Tibial nerve (tissue), 3 donors: ENCODE measurements around the gene AKAP6.

Source experiments
- POLR2A ChIP-seq, 2 donors: fragments of 450-650 bp; IDR thresholded peaks; one replicate each; pipeline ENCODE4 v1.6.1; 2017; ENCODE audit warnings: antibody characterized with exemption in 2 of 2, mild to moderate bottlenecking in 2 of 2, moderate library complexity in 2 of 2
- TF ChIP-seq, protein P1 (sequence below), 5 experiments: fragments of 200-600 bp in 3 of 5; fragments of 450-650 bp in 2 of 5; sonication (generic) in 3 of 5; IDR thresholded peaks; one replicate each; pipeline ENCODE4 v1.5.1; 2016 to 2019; ENCODE audit warnings: antibody characterized with exemption in 5 of 5, mild to moderate bottlenecking in 3 of 5, moderate library complexity in 2 of 5

DNA sequence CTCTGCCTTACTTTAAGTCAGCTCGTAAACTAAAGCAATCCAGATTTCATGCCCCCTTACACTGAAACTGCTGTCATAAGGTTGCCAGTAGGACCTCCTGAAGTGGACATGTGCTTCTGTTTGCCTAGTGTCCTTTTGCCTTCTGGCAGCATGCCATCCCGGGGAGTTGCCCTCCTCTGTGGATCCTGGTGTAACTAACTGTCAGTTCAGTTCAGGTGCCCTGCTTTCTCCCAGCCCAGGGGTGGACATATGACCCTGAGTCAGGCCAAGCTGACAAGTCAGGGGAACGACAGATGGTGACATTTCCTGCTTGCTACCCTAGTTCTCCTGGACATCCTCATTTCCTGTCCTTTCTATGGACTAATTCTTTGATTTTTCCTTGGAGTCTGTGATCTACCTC, 25.6 kb downstream of the AKAP6 start:
- TF ChIP-seq, protein P1, sequence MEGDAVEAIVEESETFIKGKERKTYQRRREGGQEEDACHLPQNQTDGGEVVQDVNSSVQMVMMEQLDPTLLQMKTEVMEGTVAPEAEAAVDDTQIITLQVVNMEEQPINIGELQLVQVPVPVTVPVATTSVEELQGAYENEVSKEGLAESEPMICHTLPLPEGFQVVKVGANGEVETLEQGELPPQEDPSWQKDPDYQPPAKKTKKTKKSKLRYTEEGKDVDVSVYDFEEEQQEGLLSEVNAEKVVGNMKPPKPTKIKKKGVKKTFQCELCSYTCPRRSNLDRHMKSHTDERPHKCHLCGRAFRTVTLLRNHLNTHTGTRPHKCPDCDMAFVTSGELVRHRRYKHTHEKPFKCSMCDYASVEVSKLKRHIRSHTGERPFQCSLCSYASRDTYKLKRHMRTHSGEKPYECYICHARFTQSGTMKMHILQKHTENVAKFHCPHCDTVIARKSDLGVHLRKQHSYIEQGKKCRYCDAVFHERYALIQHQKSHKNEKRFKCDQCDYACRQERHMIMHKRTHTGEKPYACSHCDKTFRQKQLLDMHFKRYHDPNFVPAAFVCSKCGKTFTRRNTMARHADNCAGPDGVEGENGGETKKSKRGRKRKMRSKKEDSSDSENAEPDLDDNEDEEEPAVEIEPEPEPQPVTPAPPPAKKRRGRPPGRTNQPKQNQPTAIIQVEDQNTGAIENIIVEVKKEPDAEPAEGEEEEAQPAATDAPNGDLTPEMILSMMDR (IDR thresholded peaks at IDR 0.05): no peak
- no peak for TF ChIP-seq POLR2A (IDR thresholded peaks at IDR 0.05)
